GM23338 (cell line): Measurements from ENCODE around the gene ATP1A4. TPM values are rescaled to one million over a fixed set of nuclear protein-coding genes. Genes with fewer than 3 reads are reported as not detected.

Source experiments
- ATAC-seq: fragments of 200-7000 bp; cut with Tn5 transposase; 3 replicates; pipeline ENCODE4 v1.9.1; 2020
- DNase-seq: peaks from one replicate; pipeline ENCODE4 v3.0.0-alpha.2; 2015; ENCODE audit warnings: low spot score
- H2AFZ ChIP-seq: fragments of 200-600 bp; sonication (generic); 2 replicates; pipeline ENCODE4 v1.8.0; 2016; ENCODE audit warnings: antibody characterized with exemption, mild to moderate bottlenecking, moderate library complexity
- H3F3A ChIP-seq: fragments of 200-600 bp; sonication (generic); replicated peaks from 2 replicates; pipeline ENCODE4 v1.8.0; 2017; ENCODE audit warnings: antibody characterized with exemption, mixed run types, low read depth
- H3K27ac ChIP-seq: fragments of 200-600 bp; sonication (generic); 2 replicates; pipeline ENCODE4 v1.6.1; 2016; ENCODE audit warnings: low read depth
- H3K27me3 ChIP-seq: fragments of 200-600 bp; sonication (generic); 2 replicates; pipeline ENCODE4 v1.8.0; 2016; ENCODE audit warnings: mild to moderate bottlenecking, mixed run types, moderate library complexity; ENCODE audit not compliant: insufficient read depth
- H3K36me3 ChIP-seq: fragments of 200-600 bp; sonication (generic); 2 replicates; pipeline ENCODE4 v1.8.0; 2016; ENCODE audit warnings: mild to moderate bottlenecking; ENCODE audit not compliant: insufficient read depth
- H3K4me1 ChIP-seq: fragments of 200-600 bp; sonication (generic); 2 replicates; pipeline ENCODE4 v1.8.0; 2016; ENCODE audit warnings: mild to moderate bottlenecking, moderate library complexity; ENCODE audit not compliant: insufficient read depth
- H3K4me2 ChIP-seq: fragments of 200-600 bp; sonication (generic); 2 replicates; pipeline ENCODE4 v1.7.1; 2017; ENCODE audit warnings: mixed run types
- H3K4me3 ChIP-seq: fragments of 200-600 bp; sonication (generic); 2 replicates; pipeline ENCODE4 v1.6.1; 2016; ENCODE audit warnings: mixed run types
- H3K79me2 ChIP-seq: fragments of 200-600 bp; sonication (generic); replicated peaks from 2 replicates; pipeline ENCODE4 v1.8.0; 2017; ENCODE audit warnings: mild to moderate bottlenecking; ENCODE audit not compliant: insufficient read depth
- H3K9me2 ChIP-seq: fragments of 200-600 bp; sonication (generic); 2 replicates; pipeline ENCODE4 v1.8.0; 2017; ENCODE audit not compliant: insufficient read depth
- H4K20me1 ChIP-seq: fragments of 200-600 bp; sonication (generic); replicated peaks from 2 replicates; pipeline ENCODE4 v1.8.0; 2017; ENCODE audit warnings: mild to moderate bottlenecking; ENCODE audit not compliant: insufficient read depth
- H3K27ac Mint-ChIP-seq: 2 replicates; pipeline ENCODE4 v1.8.0; 2020; ENCODE audit warnings: inconsistent platforms, mild to moderate bottlenecking, moderate library complexity, mixed read lengths
- H3K27me3 Mint-ChIP-seq: 3 replicates; pipeline ENCODE4 v1.8.0; 2022; ENCODE audit warnings: low read depth, mild to moderate bottlenecking, moderate library complexity, mixed read lengths, inconsistent platforms; ENCODE audit not compliant: insufficient read depth, poor library complexity
- H3K36me3 Mint-ChIP-seq: 3 replicates; pipeline ENCODE4 v1.8.0; 2021; ENCODE audit warnings: low read depth, mild to moderate bottlenecking, inconsistent platforms, moderate library complexity, mixed read lengths
- H3K4me1 Mint-ChIP-seq: 3 replicates; pipeline ENCODE4 v1.8.0; 2020; ENCODE audit warnings: mild to moderate bottlenecking, inconsistent platforms, mixed read lengths
- H3K4me3 Mint-ChIP-seq: 3 replicates; pipeline ENCODE4 v1.8.0; 2021; ENCODE audit warnings: moderate library complexity, mild to moderate bottlenecking, inconsistent platforms, mixed read lengths
- H3K9me3 Mint-ChIP-seq: 3 replicates; pipeline ENCODE4 v1.8.0; 2020; ENCODE audit warnings: moderate library complexity, mild to moderate bottlenecking, inconsistent platforms, mixed read lengths
- CREB1 ChIP-seq: fragments of 250-450 bp; sonication (Bioruptor Pico); IDR thresholded peaks from 2 replicates; pipeline ENCODE4 v1.5.0; 2020; ENCODE audit warnings: low read depth, mild to moderate bottlenecking, moderate library complexity
- CTCF ChIP-seq, 2 experiments: fragments of 200-600 bp in 1 of 2; sonication (generic) in 1 of 2; conservative IDR thresholded peaks; 2 replicates each; pipeline versions ENCODE4 v1.5.1 to v1.6.1; 2016 to 2017; ENCODE audit warnings: antibody characterized with exemption in 2 of 2, low read depth in 2 of 2, mild to moderate bottlenecking in 2 of 2, moderate library complexity in 1 of 2
- ETS1 ChIP-seq: IDR thresholded peaks from 2 replicates; pipeline ENCODE4 v1.6.1; 2016; ENCODE audit warnings: antibody characterized with exemption
- EZH2 ChIP-seq: fragments of 200-600 bp; sonication (generic); IDR thresholded peaks from one replicate; pipeline ENCODE4 v1.8.0; 2017; ENCODE audit warnings: antibody characterized with exemption, mild to moderate bottlenecking, low read depth; ENCODE audit not compliant: unreplicated experiment
- EZH2phosphoT487 ChIP-seq: fragments of 200-600 bp; sonication (generic); IDR thresholded peaks from one replicate; pipeline ENCODE4 v1.8.1; 2018; ENCODE audit warnings: antibody characterized with exemption; ENCODE audit not compliant: unreplicated experiment
- JUNB ChIP-seq: IDR thresholded peaks from one replicate; pipeline ENCODE4 v1.6.1; 2016; ENCODE audit warnings: antibody characterized with exemption; ENCODE audit not compliant: unreplicated experiment
- NANOG ChIP-seq: IDR thresholded peaks from 2 replicates; pipeline ENCODE4 v1.6.1; 2016; ENCODE audit warnings: antibody characterized with exemption, borderline replicate concordance
- POLR2AphosphoS5 ChIP-seq: IDR thresholded peaks from 2 replicates; pipeline ENCODE4 v1.6.1; 2016; ENCODE audit warnings: antibody characterized with exemption, low read depth
- REST ChIP-seq: IDR thresholded peaks from one replicate; pipeline ENCODE4 v1.6.1; 2018; ENCODE audit warnings: antibody characterized with exemption; ENCODE audit not compliant: unreplicated experiment
- STAT1 ChIP-seq: IDR thresholded peaks from one replicate; pipeline ENCODE4 v1.6.1; 2016; ENCODE audit warnings: antibody characterized with exemption; ENCODE audit not compliant: unreplicated experiment
- ZNF114 ChIP-seq: fragments of 250-450 bp; sonication (Bioruptor Pico); IDR thresholded peaks from 2 replicates; pipeline ENCODE4 v1.5.0; 2020; ENCODE audit warnings: mild to moderate bottlenecking, moderate library complexity
- ZNF331 ChIP-seq: fragments of 250-450 bp; sonication (Bioruptor Pico); IDR thresholded peaks from 2 replicates; pipeline ENCODE4 v1.5.0; 2020; ENCODE audit warnings: low read depth, mild to moderate bottlenecking, moderate library complexity
- polyA plus RNA-seq: library from polyadenylated mRNA; unstranded; fragments of >200 nt; fragmentation: Nextera tagmentation; extraction: Ambion mirVana; gene quantifications from 2 replicates; pipeline ENCODE4 v1.2.1, GENCODE V29; 2016
- total RNA-seq: library from RNA; depleted of rRNA; stranded (reverse); fragments of >200 nt; shearing (Covaris generic); gene quantifications from 2 replicates; pipeline ENCODE4 v1.2.3, GENCODE V29; 2014
- TF ChIP-seq, protein P1 (sequence below): fragments of 250-450 bp; sonication (Bioruptor Pico); IDR thresholded peaks from 2 replicates; pipeline ENCODE4 v1.5.0; 2020; ENCODE audit warnings: mild to moderate bottlenecking, moderate library complexity

ATP1A4 gene
- total and polyA plus RNA-seq, 2 experiments from 2014 or later = 0.27 to 0.63 TPM

DNA sequence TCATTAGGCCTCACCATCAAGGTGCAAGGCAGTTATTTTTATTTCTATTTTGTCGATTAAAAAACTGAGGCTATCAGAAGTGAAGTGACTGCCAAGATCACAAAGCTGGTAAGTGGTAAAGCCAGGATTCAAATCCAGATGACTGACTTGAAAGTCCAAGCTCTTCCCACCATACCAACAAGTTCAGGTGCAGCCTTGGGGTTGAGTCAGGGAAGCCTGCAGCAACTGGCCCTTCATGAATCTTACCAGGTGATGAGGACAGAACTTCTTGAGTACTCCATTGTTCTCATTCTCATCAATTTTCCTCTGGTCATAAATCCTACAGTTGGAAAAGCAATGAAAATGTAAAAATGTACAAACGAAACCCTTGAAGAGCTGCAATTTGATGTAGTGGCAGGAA is 73.9 kb downstream of the ATP1A4 start:
- no peak for ATAC-seq
- H3K9me3 Mint-ChIP-seq = no peaks in the 10 kb centered on the region

More for the DNA sequence above, 73.9 kb downstream of the ATP1A4 start:
- DNase-seq = no peak
- Mint-ChIP-seq H3K27ac (no peak overlapping the region), H3K27me3 (no peaks in the 10 kb centered on the region), H3K36me3 (peaks cover 66% of the 10 kb centered on the region), H3K4me3 (no peak overlapping the region), H3K4me1 (peaks cover 8% of the 10 kb centered on the region)
- Histone ChIP-seq H3K4me3 (no peak overlapping the region), H2AFZ (no peak overlapping the region), H3K9me2 (no peaks in the 10 kb centered on the region), H3K4me2 (no peak overlapping the region), H3K79me2 (no peaks in the 10 kb centered on the region), H3K36me3 (peaks cover 46% of the 10 kb centered on the region), H3K27me3 (no peaks in the 10 kb centered on the region), H3K4me1 (no peaks in the 10 kb centered on the region; the same call in 1 of the 2 replicates), H3F3A (0 out of 2 replicates have a peak, but pooled peaks cover 10% of the 10 kb centered on the region), H4K20me1 (peaks cover 8% of the 10 kb centered on the region; the same call in 1 of the 2 replicates), H3K27ac (no peak overlapping the region)
- TF ChIP-seq ETS1 = no peak
- TF ChIP-seq STAT1 = no peak
- TF ChIP-seq ZNF331 = no peak
- TF ChIP-seq ZNF114 (CRISPR knock-in tag) = no peak
- no peak for TF ChIP-seq NANOG
- no peak for TF ChIP-seq CTCF (conservative IDR thresholded peaks at IDR 0.05; ENCODE audit: low read depth in 2 of 2)
- TF ChIP-seq, protein P1, sequence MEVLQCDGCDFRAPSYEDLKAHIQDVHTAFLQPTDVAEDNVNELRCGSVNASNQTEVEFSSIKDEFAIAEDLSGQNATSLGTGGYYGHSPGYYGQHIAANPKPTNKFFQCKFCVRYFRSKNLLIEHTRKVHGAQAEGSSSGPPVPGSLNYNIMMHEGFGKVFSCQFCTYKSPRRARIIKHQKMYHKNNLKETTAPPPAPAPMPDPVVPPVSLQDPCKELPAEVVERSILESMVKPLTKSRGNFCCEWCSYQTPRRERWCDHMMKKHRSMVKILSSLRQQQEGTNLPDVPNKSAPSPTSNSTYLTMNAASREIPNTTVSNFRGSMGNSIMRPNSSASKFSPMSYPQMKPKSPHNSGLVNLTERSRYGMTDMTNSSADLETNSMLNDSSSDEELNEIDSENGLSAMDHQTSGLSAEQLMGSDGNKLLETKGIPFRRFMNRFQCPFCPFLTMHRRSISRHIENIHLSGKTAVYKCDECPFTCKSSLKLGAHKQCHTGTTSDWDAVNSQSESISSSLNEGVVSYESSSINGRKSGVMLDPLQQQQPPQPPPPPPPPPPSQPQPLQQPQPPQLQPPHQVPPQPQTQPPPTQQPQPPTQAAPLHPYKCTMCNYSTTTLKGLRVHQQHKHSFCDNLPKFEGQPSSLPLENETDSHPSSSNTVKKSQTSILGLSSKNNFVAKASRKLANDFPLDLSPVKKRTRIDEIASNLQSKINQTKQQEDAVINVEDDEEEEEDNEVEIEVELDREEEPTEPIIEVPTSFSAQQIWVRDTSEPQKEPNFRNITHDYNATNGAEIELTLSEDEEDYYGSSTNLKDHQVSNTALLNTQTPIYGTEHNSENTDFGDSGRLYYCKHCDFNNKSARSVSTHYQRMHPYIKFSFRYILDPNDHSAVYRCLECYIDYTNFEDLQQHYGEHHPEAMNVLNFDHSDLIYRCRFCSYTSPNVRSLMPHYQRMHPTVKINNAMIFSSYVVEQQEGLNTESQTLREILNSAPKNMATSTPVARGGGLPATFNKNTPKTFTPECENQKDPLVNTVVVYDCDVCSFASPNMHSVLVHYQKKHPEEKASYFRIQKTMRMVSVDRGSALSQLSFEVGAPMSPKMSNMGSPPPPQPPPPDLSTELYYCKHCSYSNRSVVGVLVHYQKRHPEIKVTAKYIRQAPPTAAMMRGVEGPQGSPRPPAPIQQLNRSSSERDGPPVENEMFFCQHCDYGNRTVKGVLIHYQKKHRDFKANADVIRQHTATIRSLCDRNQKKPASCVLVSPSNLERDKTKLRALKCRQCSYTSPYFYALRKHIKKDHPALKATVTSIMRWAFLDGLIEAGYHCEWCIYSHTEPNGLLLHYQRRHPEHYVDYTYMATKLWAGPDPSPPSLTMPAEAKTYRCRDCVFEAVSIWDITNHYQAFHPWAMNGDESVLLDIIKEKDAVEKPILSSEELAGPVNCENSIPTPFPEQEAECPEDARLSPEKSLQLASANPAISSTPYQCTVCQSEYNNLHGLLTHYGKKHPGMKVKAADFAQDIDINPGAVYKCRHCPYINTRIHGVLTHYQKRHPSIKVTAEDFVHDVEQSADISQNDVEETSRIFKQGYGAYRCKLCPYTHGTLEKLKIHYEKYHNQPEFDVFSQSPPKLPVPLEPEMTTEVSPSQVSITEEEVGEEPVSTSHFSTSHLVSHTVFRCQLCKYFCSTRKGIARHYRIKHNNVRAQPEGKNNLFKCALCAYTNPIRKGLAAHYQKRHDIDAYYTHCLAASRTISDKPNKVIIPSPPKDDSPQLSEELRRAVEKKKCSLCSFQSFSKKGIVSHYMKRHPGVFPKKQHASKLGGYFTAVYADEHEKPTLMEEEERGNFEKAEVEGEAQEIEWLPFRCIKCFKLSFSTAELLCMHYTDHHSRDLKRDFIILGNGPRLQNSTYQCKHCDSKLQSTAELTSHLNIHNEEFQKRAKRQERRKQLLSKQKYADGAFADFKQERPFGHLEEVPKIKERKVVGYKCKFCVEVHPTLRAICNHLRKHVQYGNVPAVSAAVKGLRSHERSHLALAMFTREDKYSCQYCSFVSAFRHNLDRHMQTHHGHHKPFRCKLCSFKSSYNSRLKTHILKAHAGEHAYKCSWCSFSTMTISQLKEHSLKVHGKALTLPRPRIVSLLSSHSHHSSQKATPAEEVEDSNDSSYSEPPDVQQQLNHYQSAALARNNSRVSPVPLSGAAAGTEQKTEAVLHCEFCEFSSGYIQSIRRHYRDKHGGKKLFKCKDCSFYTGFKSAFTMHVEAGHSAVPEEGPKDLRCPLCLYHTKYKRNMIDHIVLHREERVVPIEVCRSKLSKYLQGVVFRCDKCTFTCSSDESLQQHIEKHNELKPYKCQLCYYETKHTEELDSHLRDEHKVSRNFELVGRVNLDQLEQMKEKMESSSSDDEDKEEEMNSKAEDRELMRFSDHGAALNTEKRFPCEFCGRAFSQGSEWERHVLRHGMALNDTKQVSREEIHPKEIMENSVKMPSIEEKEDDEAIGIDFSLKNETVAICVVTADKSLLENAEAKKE (CRISPR knock-in tag) = no peak
- TF ChIP-seq CREB1 (CRISPR knock-in tag) = no peak
- TF ChIP-seq EZH2 = no peak
- TF ChIP-seq POLR2AphosphoS5 = no peak
- TF ChIP-seq REST = no peak
- no peak for TF ChIP-seq EZH2phosphoT487
- TF ChIP-seq JUNB = no peak
